Right lung (tissue), 5 donors: ENCODE data around the gene ZFP90. TPM values are rescaled to one million over a fixed set of nuclear protein-coding genes. Genes with fewer than 3 reads are reported as not detected.
"Not testable (repeated sequence)": the region's sequence is repeated elsewhere in the genome, so short reads cannot be mapped to it uniquely, and the experiment has no call there.

Experiments
- DNase-seq, 2 donors: peaks; one replicate each; pipeline ENCODE4 v3.0.0-alpha.2; 2013
- polyA plus RNA-seq, 5 donors: library from polyadenylated mRNA; unstranded; fragments of 120-200 nt; gene quantifications; one replicate each; pipeline versions ENCODE4 v1.2.1 to v1.2.3, GENCODE V29; 2013; ENCODE audit warnings: inconsistent platforms in 1 of 5, low replicate concordance in 1 of 5; ENCODE audit not compliant: insufficient read length in 5 of 5, insufficient read depth in 1 of 5

The ZFP90 gene
- polyA plus RNA-seq, 5 donors, result 27.5 to 52.9 (median 46.2) TPM

DNA sequence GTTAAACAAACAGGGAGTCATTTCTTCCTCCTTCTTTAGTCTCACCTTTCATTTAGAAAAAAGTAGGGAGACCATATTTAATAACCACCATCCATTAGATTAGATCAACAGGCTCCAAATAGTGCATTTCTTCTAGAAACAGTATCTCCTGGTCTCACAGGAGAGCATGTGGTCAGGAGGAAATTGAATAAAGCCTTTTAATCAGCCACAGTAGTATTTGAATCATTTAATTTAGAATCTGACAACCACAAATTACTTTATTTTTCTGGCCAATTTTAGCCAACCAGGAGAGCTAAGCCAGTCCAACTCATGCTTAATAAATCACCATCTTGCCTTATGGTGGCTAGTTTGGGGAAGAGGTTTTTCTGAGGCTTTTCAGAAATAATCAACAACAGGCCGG is 26.3 kb upstream of the ZFP90 start:
- no peak for DNase-seq

DNA sequence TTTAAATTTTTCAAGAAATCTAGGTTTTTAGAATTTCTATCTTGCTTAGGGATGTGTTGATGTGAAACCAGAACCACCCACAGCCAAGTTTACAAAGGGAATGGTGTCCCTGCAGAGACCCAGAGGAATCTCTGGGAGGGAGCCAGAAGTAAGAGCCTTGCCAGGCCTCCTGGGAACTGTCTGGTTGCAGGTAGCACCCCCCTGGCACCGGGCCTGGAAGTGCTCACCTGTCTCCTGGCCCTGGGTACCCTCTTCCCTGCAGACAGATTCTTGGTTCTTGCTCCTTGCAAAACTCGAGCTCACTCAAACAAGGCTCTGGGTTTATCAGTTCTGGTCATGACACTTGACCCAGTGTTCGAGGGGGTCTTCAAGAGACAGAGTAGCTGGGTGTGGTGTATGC is 24.6 kb upstream of the ZFP90 start:
- DNase-seq, result no peak

DNA sequence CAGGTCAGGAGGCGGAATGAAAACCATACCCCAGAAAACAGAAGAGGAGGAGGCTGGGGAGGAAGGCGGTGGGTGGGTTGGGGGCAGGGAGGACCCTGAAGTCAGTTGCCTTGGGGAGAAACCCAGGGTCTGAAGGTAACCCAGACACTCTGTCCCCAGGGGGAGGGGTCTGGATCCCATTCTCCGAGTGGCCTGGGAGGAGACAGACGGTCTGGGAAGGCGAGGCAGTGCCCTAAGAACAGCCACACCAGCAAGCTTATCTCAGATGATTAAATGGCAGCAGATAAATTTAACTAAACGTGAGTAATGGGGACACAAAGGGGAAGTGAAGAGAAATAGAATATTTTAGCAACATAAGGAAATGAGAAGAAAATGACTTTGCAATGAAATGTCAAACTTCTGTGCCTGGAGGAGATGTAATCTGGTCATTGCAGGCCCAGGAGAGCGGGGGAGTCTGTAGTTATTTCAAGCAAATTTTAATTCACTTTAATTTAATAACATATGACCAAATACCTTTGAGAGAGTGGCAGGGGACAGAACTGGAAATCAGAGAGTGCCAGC is 21.4 kb upstream of the ZFP90 start:
- DNase-seq, result no peak

- no peak for DNase-seq
These were observed 19.8 kb upstream of the ZFP90 start for GRCh38 chr16:68519225-68519745.

GRCh38 chr16:68520649-68521086 is 18.4 kb upstream of the ZFP90 start:
- peak; percentile 83 to 90 for DNase-seq

- no peak for DNase-seq
These were observed 14.8 kb upstream of the ZFP90 start for GRCh38 chr16:68524069-68524820.

- DNase-seq, result no peak
These were observed 12.8 kb upstream of the ZFP90 start for GRCh38 chr16:68526143-68526781.

GRCh38 chr16:68526782-68527145 is 12.3 kb upstream of the ZFP90 start:
- no peak for DNase-seq

GRCh38 chr16:68528233-68528632 is 10.9 kb upstream of the ZFP90 start:
- DNase-seq, result no peak

GRCh38 chr16:68528686-68529379 is 10.3 kb upstream of the ZFP90 start:
- peak; percentile 72 to 83 for DNase-seq

DNA sequence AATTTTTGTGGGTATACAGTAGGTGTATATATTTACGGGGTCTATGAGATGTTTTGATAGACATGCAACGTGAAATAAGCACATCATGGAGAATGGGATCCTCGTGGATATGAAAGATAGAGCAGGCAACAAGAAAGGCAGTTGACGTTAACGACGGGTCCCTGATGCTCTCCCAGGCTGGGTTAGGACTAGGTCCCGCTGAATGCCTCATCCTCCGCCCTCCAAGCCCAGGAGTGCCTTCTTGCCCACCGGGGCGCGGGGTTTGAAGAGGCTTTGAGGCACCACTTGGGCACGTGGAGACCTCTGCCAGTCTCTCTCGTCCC is 9.5 kb upstream of the ZFP90 start:
- DNase-seq, result no peak

DNA sequence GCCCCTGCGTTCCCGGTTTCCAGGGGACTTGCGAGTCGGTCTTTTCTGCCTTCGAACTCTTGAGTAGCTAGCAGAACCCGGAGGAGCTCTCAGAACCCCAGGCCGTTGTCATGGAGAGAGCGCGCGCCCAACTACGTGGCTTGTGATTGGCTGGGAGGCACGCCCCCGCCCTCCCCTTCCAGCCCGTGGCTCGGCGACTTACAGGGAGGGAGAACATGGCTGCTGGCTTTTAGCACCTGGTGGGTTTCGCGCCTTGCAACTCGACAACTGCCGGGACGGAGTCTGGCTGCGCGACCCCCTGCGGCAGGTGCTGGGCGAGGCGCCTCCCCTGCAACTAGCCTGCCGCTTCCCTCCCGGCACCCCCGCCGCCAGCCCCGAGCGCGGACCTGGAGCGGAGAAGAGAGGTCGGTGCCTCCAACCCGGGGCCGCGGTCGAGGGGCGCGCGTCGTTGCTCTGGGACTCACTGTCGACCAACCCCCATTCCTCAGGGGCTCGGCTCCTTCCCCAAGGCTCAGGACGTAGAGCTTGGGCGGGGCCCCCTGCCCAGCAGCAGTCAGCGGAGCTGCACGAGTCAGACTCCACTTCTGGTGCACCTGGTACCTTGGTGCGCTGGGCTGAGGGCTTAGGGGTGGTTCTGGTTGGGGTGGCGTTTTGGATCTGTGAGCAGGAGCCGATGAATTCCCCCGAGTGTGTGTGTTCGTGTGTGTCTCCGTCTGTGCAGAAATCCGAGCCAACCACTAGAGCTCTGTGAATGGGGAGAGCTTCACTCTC is 9.0 kb upstream of the ZFP90 start:
- peak; percentile 71 to 79 for DNase-seq

GRCh38 chr16:68533937-68534336 is 5.2 kb upstream of the ZFP90 start:
- DNase-seq, result no peak

- DNase-seq, result no peak
These were observed 3.8 kb upstream of the ZFP90 start for GRCh38 chr16:68535331-68535730.

DNA sequence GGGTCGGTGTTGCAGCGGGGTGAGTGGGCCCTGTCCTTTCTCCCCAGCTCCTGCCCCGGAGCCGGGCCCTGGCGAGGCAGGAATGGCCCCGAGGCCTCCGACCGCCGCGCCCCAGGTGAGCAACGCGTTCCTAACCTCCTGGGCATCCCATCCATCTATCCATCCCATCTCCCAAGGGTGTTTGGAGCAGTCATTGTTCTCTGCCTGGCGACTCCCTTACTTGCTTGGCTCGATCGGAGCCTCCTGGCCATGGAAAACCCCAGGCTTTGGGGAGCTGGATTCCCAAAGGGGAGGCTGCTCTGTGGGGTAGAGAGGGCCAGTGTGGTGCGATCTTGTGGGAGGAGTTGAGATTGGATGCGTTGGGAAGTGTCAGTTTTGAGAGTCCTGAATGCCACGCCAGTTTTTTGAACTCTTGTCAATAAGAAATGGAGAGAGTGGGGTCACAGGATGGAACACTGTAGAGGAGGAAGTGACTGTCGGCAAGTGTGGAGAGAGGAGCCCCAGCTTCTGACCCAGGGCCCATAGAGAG is 684 bp downstream of the ZFP90 start:
- DNase-seq, result peak; percentile 29 to 30

GRCh38 chr16:68548947-68549346 is 9.9 kb downstream of the ZFP90 start:
- no peak for DNase-seq

- no peak for DNase-seq
These were observed 14.1 kb downstream of the ZFP90 start for GRCh38 chr16:68553186-68553585.

GRCh38 chr16:68560341-68560740 is 21.2 kb downstream of the ZFP90 start:
- not testable (repeated sequence) for DNase-seq

- no peak for DNase-seq
These were observed 24.7 kb downstream of the ZFP90 start for GRCh38 chr16:68563631-68564381.

GRCh38 chr16:68564382-68564985 is 25.4 kb downstream of the ZFP90 start:
- no peak for DNase-seq
